PFSK-1 (cell line): ENCODE measurements around the gene SAMD11.

Source experiments
- FOXP2 ChIP-seq: optimal IDR thresholded peaks from 2 replicates; pipeline ENCODE3; 2011; ENCODE audit warnings: borderline replicate concordance, control low read depth, inconsistent platforms; ENCODE audit not compliant: insufficient read depth; ENCODE audit errors: extremely low read length, extremely low read depth
- POLR2AphosphoS5 ChIP-seq: IDR thresholded peaks from 2 replicates; pipeline ENCODE4 v1.6.1; 2012; ENCODE audit warnings: low read depth, mild to moderate bottlenecking, control low read depth, low read length, moderate library complexity
- SIN3A ChIP-seq: IDR thresholded peaks from 2 replicates; pipeline ENCODE4 v1.6.1; 2012; ENCODE audit warnings: mild to moderate bottlenecking, low read length, moderate library complexity, borderline replicate concordance; ENCODE audit not compliant: insufficient read depth
- TAF1 ChIP-seq: IDR thresholded peaks from 2 replicates; pipeline ENCODE4 v1.6.1; 2012; ENCODE audit warnings: low read length, control low read depth, borderline replicate concordance; ENCODE audit not compliant: insufficient read depth
- TF ChIP-seq, protein P1 (sequence below), 2 experiments: IDR thresholded peaks; 2 replicates each; pipeline versions ENCODE4 v1.6.1 to v1.8.0; 2011 to 2012; ENCODE audit warnings: low read depth in 2 of 2, low read length in 2 of 2, control low read depth in 1 of 2, inconsistent platforms in 1 of 2, mild to moderate bottlenecking in 1 of 2, moderate library complexity in 1 of 2; ENCODE audit not compliant: insufficient read depth in 1 of 2

SAMD11 gene

GRCh38 chr1:963301-963651 is 39.6 kb downstream of the SAMD11 start:
- TF ChIP-seq TAF1 = no peak
- TF ChIP-seq SIN3A = no peak

- TF ChIP-seq, protein P1, sequence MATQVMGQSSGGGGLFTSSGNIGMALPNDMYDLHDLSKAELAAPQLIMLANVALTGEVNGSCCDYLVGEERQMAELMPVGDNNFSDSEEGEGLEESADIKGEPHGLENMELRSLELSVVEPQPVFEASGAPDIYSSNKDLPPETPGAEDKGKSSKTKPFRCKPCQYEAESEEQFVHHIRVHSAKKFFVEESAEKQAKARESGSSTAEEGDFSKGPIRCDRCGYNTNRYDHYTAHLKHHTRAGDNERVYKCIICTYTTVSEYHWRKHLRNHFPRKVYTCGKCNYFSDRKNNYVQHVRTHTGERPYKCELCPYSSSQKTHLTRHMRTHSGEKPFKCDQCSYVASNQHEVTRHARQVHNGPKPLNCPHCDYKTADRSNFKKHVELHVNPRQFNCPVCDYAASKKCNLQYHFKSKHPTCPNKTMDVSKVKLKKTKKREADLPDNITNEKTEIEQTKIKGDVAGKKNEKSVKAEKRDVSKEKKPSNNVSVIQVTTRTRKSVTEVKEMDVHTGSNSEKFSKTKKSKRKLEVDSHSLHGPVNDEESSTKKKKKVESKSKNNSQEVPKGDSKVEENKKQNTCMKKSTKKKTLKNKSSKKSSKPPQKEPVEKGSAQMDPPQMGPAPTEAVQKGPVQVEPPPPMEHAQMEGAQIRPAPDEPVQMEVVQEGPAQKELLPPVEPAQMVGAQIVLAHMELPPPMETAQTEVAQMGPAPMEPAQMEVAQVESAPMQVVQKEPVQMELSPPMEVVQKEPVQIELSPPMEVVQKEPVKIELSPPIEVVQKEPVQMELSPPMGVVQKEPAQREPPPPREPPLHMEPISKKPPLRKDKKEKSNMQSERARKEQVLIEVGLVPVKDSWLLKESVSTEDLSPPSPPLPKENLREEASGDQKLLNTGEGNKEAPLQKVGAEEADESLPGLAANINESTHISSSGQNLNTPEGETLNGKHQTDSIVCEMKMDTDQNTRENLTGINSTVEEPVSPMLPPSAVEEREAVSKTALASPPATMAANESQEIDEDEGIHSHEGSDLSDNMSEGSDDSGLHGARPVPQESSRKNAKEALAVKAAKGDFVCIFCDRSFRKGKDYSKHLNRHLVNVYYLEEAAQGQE (IDR thresholded peaks at IDR 0.05; ENCODE audit: insufficient read depth in 1 of 2, low read depth in 2 of 2, low read length in 2 of 2) = no peak
- TF ChIP-seq FOXP2 (no peak), SIN3A (no peak), POLR2AphosphoS5 (no peak), TAF1 (no peak)
These were observed 40.2 kb downstream of the SAMD11 start for GRCh38 chr1:963746-964525.

GRCh38 chr1:964691-965525 is 41.2 kb downstream of the SAMD11 start:
- TF ChIP-seq, protein P1 (IDR thresholded peaks at IDR 0.05; ENCODE audit: insufficient read depth in 1 of 2, low read depth in 2 of 2, low read length in 2 of 2) = no peak
- TF ChIP-seq TAF1 (no peak), FOXP2 (no peak), POLR2AphosphoS5 (no peak), SIN3A (no peak)

DNA sequence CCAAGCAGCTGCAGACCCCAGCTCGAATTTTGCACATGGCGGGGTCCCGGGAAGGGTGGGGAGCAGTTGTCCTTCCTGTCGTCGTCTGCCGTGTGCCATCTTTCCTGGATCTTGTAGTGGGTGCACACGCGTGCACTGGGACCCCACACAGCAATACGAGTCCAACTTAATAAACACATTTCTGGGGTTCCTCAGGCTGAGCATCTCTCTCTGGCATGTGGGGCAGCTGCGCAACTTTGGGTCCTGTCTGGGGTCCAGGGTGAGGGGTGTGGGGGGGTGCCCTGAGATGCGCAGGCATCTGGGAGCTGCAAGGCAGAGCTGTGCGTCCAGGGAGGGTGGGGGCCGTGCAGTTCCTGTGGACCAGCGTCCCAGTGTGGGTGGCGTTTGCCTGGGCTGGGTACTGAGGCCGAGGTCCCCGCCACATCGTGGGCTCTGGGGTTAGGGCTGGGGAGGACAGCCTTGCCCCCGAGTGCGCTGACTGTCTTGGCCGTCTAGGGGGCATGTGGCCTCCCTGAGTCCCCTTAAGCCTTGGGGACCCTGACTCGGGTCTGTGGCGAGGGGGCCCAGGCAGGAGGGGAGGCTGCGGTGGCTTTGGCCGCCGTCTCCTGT is 41.9 kb downstream of the SAMD11 start:
- TF ChIP-seq, protein P1 (IDR thresholded peaks at IDR 0.05; ENCODE audit: insufficient read depth in 1 of 2, low read depth in 2 of 2, low read length in 2 of 2) = no peak
- TF ChIP-seq SIN3A (no peak), POLR2AphosphoS5 (no peak), TAF1 (no peak), FOXP2 (no peak)

- no peak for TF ChIP-seq FOXP2
- TF ChIP-seq, protein P1 (IDR thresholded peaks at IDR 0.05; ENCODE audit: insufficient read depth in 1 of 2, low read depth in 2 of 2, low read length in 2 of 2) = no peak
- TF ChIP-seq POLR2AphosphoS5 = no peak
- TF ChIP-seq TAF1 = no peak
- no peak for TF ChIP-seq SIN3A
These were observed 42.5 kb downstream of the SAMD11 start, which contains the start of gene PLEKHN1 for GRCh38 chr1:966135-966703. PLEKHN1 (plus strand) TSS chr1:966482; CDS start chr1:966532, 50 bp downstream.
